Measurements from ENCODE around the gene PCSK5. TPM values are rescaled to one million over a fixed set of nuclear protein-coding genes. Genes with fewer than 3 reads are reported as not detected.

PCSK5 gene
- total RNA-seq, 2 donors from 2014 or later: 56.5 to 79.8 TPM

- intact Hi-C loops (cut with DNase I, micrococcal nuclease): no loop called here
- no peak for ATAC-seq
- DNase-seq: no peak
These were observed 200.4 kb downstream of the PCSK5 start for GRCh38 chr9:76090909-76091308.

GRCh38 chr9:76092572-76092971 is 202.1 kb downstream of the PCSK5 start:
- intact Hi-C loops (cut with DNase I, micrococcal nuclease): no loop called here
- DNase-seq: no peak
- peak; percentile 48 for ATAC-seq

GRCh38 chr9:76095585-76095984 is 205.1 kb downstream of the PCSK5 start:
- intact Hi-C loops (cut with DNase I, micrococcal nuclease): no loop called here
- ATAC-seq (peak; percentile 73), DNase-seq (no peak)

GRCh38 chr9:76099516-76099915 is 209.0 kb downstream of the PCSK5 start:
- ATAC-seq: no peak

GRCh38 chr9:76101075-76101474 is 210.6 kb downstream of the PCSK5 start:
- intact Hi-C loops (cut with DNase I, micrococcal nuclease): no loop called here
- DNase-seq (no peak), ATAC-seq (peak; percentile 27)

More at GRCh38 chr9:76099516-76099915, 209.0 kb downstream of the PCSK5 start:
- intact Hi-C loops (cut with DNase I, micrococcal nuclease): no loop called here
- no peak for DNase-seq

- intact Hi-C loops (cut with DNase I, micrococcal nuclease): no loop called here
- no peak for DNase-seq
- ATAC-seq: no peak
These were observed 211.0 kb downstream of the PCSK5 start for GRCh38 chr9:76101491-76101890.

GRCh38 chr9:76101947-76102346 is 211.5 kb downstream of the PCSK5 start:
- no peak for DNase-seq

GRCh38 chr9:76103531-76104315 is 213.2 kb downstream of the PCSK5 start:
- ATAC-seq (no peak), DNase-seq (no peak)
- intact Hi-C loops (cut with DNase I, micrococcal nuclease): no loop called here

More at GRCh38 chr9:76101947-76102346, 211.5 kb downstream of the PCSK5 start:
- intact Hi-C loops (cut with DNase I, micrococcal nuclease): no loop called here
- peak; percentile 89 for ATAC-seq

- no peak for DNase-seq
- intact Hi-C loops (cut with DNase I, micrococcal nuclease): no loop called here
These were observed 217.0 kb downstream of the PCSK5 start for GRCh38 chr9:76107482-76107881.

GRCh38 chr9:76109953-76110352 is 219.5 kb downstream of the PCSK5 start:
- DNase-seq: no peak
- ATAC-seq: peak; percentile 90
- intact Hi-C loops (cut with DNase I, micrococcal nuclease): no loop called here

More at GRCh38 chr9:76107482-76107881, 217.0 kb downstream of the PCSK5 start:
- ATAC-seq: no peak

- intact Hi-C loops (cut with DNase I, micrococcal nuclease): no loop called here
- ATAC-seq (no peak), DNase-seq (no peak)
These were observed 221.7 kb downstream of the PCSK5 start for GRCh38 chr9:76112151-76112550.

GRCh38 chr9:76114144-76114543 is 223.7 kb downstream of the PCSK5 start:
- DNase-seq: no peak
- intact Hi-C loops (cut with DNase I, micrococcal nuclease): no loop called here
- no peak for ATAC-seq

GRCh38 chr9:76115396-76115795 is 224.9 kb downstream of the PCSK5 start:
- DNase-seq: no peak
- intact Hi-C loops (cut with DNase I, micrococcal nuclease): no loop called here
- ATAC-seq: no peak

- DNase-seq (no peak), ATAC-seq (no peak)
- intact Hi-C loops (cut with DNase I, micrococcal nuclease): no loop called here
These were observed 225.6 kb downstream of the PCSK5 start for GRCh38 chr9:76115982-76116646.

GRCh38 chr9:76116913-76117312 is 226.4 kb downstream of the PCSK5 start:
- intact Hi-C loops (cut with DNase I, micrococcal nuclease): no loop called here
- DNase-seq: no peak
- ATAC-seq: no peak

GRCh38 chr9:76127637-76128036 is 237.2 kb downstream of the PCSK5 start:
- intact Hi-C loops (cut with DNase I, micrococcal nuclease): no loop called here
- ATAC-seq (no peak), DNase-seq (no peak)

- no peak for ATAC-seq
These were observed 245.4 kb downstream of the PCSK5 start for GRCh38 chr9:76135902-76136301.

GRCh38 chr9:76136986-76137385 is 246.5 kb downstream of the PCSK5 start:
- intact Hi-C loops (cut with DNase I, micrococcal nuclease): loop anchor here in 1 of 2 donors (10.0 kb wide), 1 partner anchor 262 kb away; no protein-coding TSS in a partner anchor
- peak; percentile 43 for ATAC-seq
- no peak for DNase-seq

More at GRCh38 chr9:76135902-76136301, 245.4 kb downstream of the PCSK5 start:
- intact Hi-C loops (cut with DNase I, micrococcal nuclease): loop anchor here in 1 of 2 donors (10.0 kb wide), 1 partner anchor 261 kb away; no protein-coding TSS in a partner anchor
- DNase-seq: no peak

- no peak for DNase-seq
- ATAC-seq: peak; percentile 21
- intact Hi-C loops (cut with DNase I, micrococcal nuclease): loop anchor here in 1 of 2 donors (10.0 kb wide), 1 partner anchor 263 kb away; no protein-coding TSS in a partner anchor
These were observed 247.5 kb downstream of the PCSK5 start for GRCh38 chr9:76137931-76138330.

GRCh38 chr9:76138360-76138759 is 247.9 kb downstream of the PCSK5 start:
- peak; percentile 83 for ATAC-seq
- no peak for DNase-seq
- intact Hi-C loops (cut with DNase I, micrococcal nuclease): loop anchor here in 1 of 2 donors (10.0 kb wide), 1 partner anchor 264 kb away; no protein-coding TSS in a partner anchor

Data from left colon (tissue), 2 donors.